HCT116 (cell line): ENCODE data around the gene IFT52.
"Not testable (repeated sequence)": the region's sequence is repeated elsewhere in the genome, so short reads cannot be mapped to it uniquely, and the experiment has no call there.

ENCODE experiments used
- CBX3 ChIP-seq: IDR thresholded peaks from 2 replicates; pipeline ENCODE4 v1.6.1; 2012; ENCODE audit warnings: low read depth
- EZH2 ChIP-seq: fragments of 200-600 bp; sonication (generic); IDR thresholded peaks from 2 replicates; pipeline ENCODE4 v1.6.1; 2017; ENCODE audit warnings: antibody characterized with exemption, mixed run types
- EZH2phosphoT487 ChIP-seq: fragments of 200-600 bp; IDR thresholded peaks from 2 replicates; pipeline ENCODE4 v1.6.1; 2018; ENCODE audit warnings: antibody characterized with exemption, borderline replicate concordance
- POLR2A ChIP-seq: IDR thresholded peaks from 2 replicates; pipeline ENCODE4 v1.7.0; 2011; ENCODE audit warnings: borderline replicate concordance; ENCODE audit not compliant: insufficient read depth, insufficient read length; ENCODE audit errors: extremely low read depth
- SIN3A ChIP-seq: IDR thresholded peaks from 2 replicates; pipeline ENCODE4 v1.6.1; 2012; ENCODE audit warnings: low read depth
- TF ChIP-seq, protein P1 (sequence below), 3 experiments: fragments of 200-600 bp in 1 of 3; sonication (generic) in 1 of 3; IDR thresholded peaks in 2 of 3; conservative IDR thresholded peaks in 1 of 3; 2 replicates each; pipeline ENCODE4 v1.5.1; 2012 to 2017; ENCODE audit warnings: low read depth in 2 of 3, low read length in 2 of 3, antibody characterized with exemption in 1 of 3, borderline replicate concordance in 1 of 3, control low read depth in 1 of 3, mild to moderate bottlenecking in 1 of 3, mixed read lengths in 1 of 3, mixed run types in 1 of 3, moderate library complexity in 1 of 3; ENCODE audit not compliant: insufficient read depth in 1 of 3
- TF ChIP-seq, protein P2 (sequence below): IDR thresholded peaks from 2 replicates; pipeline ENCODE4 v1.6.1; 2012
- TF ChIP-seq, protein P3 (sequence below): IDR thresholded peaks from 2 replicates; pipeline ENCODE4 v1.6.1; 2011; ENCODE audit warnings: mild to moderate bottlenecking, low read length, moderate library complexity; ENCODE audit not compliant: insufficient replicate concordance; ENCODE audit errors: extremely low read depth

DNA sequence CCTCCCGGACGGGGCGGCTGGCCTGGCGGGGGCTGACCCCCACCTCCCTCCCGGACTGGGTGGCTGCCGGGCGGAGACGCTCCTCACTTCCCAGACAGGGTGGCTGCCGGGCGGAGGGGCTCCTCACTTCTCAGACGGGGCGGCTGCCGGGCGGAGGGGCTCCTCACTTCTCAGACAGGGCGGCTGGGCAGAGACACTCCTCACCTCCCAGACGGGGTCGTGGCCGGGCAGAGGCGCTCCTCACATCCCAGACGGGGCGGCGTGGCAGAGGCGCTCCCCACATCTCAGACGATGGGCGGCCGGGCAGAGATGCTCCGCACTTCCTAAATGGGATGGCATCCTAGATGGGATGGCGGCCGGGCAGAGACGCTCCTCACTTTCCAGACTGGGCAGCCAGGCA lies 16.5 kb downstream of the IFT52 start:
- not testable (repeated sequence) for TF ChIP-seq EZH2phosphoT487, EZH2, SIN3A, POLR2A, CBX3
- TF ChIP-seq, protein P1, sequence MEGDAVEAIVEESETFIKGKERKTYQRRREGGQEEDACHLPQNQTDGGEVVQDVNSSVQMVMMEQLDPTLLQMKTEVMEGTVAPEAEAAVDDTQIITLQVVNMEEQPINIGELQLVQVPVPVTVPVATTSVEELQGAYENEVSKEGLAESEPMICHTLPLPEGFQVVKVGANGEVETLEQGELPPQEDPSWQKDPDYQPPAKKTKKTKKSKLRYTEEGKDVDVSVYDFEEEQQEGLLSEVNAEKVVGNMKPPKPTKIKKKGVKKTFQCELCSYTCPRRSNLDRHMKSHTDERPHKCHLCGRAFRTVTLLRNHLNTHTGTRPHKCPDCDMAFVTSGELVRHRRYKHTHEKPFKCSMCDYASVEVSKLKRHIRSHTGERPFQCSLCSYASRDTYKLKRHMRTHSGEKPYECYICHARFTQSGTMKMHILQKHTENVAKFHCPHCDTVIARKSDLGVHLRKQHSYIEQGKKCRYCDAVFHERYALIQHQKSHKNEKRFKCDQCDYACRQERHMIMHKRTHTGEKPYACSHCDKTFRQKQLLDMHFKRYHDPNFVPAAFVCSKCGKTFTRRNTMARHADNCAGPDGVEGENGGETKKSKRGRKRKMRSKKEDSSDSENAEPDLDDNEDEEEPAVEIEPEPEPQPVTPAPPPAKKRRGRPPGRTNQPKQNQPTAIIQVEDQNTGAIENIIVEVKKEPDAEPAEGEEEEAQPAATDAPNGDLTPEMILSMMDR (IDR thresholded peaks at IDR 0.05 in 2 of 3, conservative IDR thresholded peaks at IDR 0.05 in 1 of 3; ENCODE audit: borderline replicate concordance in 1 of 3, insufficient read depth in 1 of 3, low read depth in 2 of 3, low read length in 2 of 3): not testable (repeated sequence)
- TF ChIP-seq, protein P2, sequence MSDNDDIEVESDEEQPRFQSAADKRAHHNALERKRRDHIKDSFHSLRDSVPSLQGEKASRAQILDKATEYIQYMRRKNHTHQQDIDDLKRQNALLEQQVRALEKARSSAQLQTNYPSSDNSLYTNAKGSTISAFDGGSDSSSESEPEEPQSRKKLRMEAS: not testable (repeated sequence)
- TF ChIP-seq, protein P3, sequence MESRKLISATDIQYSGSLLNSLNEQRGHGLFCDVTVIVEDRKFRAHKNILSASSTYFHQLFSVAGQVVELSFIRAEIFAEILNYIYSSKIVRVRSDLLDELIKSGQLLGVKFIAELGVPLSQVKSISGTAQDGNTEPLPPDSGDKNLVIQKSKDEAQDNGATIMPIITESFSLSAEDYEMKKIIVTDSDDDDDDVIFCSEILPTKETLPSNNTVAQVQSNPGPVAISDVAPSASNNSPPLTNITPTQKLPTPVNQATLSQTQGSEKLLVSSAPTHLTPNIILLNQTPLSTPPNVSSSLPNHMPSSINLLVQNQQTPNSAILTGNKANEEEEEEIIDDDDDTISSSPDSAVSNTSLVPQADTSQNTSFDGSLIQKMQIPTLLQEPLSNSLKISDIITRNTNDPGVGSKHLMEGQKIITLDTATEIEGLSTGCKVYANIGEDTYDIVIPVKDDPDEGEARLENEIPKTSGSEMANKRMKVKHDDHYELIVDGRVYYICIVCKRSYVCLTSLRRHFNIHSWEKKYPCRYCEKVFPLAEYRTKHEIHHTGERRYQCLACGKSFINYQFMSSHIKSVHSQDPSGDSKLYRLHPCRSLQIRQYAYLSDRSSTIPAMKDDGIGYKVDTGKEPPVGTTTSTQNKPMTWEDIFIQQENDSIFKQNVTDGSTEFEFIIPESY: not testable (repeated sequence)
